ENCODE data around the gene PEX11G. TPM values are rescaled to one million over a fixed set of nuclear protein-coding genes. Genes with fewer than 3 reads are reported as not detected.

PEX11G gene
- total RNA-seq, 2 donors from 2014 or later = 1.0 to 1.1 TPM

DNA sequence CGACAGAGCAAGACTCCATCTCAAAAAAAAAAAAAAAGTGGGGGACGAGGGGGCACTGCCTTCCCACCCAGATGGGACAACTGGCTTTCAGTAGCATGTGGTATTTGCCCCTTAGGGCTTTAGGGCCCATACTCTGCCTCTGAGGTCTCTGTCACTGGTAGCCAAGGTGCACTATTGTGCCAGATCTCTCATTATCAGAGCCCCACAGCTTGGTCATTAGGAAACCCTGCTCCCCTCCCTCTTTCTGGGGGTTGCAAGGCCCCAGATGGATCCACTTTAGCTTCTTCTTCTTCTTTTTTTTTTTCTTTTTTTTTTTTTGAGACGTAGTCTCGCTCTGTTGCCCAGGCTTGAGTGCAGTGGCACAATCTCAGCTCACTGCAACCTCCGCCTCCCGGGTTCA is 15.8 kb upstream of the PEX11G start:
- no peaks in the 10 kb centered on the region for H3K9me3 ChIP-seq
- no peak for DNase-seq (ENCODE audit: low spot score)
- no peaks in the 10 kb centered on the region for H3K27me3 ChIP-seq
- TF ChIP-seq, protein P1, sequence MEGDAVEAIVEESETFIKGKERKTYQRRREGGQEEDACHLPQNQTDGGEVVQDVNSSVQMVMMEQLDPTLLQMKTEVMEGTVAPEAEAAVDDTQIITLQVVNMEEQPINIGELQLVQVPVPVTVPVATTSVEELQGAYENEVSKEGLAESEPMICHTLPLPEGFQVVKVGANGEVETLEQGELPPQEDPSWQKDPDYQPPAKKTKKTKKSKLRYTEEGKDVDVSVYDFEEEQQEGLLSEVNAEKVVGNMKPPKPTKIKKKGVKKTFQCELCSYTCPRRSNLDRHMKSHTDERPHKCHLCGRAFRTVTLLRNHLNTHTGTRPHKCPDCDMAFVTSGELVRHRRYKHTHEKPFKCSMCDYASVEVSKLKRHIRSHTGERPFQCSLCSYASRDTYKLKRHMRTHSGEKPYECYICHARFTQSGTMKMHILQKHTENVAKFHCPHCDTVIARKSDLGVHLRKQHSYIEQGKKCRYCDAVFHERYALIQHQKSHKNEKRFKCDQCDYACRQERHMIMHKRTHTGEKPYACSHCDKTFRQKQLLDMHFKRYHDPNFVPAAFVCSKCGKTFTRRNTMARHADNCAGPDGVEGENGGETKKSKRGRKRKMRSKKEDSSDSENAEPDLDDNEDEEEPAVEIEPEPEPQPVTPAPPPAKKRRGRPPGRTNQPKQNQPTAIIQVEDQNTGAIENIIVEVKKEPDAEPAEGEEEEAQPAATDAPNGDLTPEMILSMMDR (IDR thresholded peaks at IDR 0.05) = no peak
- no peak overlapping the region for H3K27ac ChIP-seq
- no peak overlapping the region for H3K4me3 ChIP-seq
- no peaks in the 10 kb centered on the region for H3K36me3 ChIP-seq
- H3K4me1 ChIP-seq = peaks cover 0 to 22% of the 10 kb centered on the region in 2 donors

DNA sequence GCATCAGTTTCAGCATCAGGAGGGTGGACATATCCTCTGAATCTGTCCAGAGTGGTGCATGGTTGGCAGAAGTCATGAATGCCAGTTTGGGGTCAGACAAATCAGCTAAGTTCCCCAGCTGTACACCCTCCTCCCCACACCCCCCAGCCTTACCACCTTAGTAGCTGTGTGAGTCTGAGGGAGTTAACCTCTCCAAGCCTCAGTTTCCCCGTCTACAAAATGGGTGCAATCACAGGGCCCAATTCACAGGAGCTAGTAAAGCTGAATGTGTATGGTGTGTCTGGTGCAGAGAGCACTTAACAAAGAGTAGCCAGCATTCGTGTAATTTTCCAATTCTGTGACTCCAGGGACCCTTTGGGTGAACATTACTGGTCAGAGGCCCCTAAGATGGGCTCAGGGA is 13.7 kb upstream of the PEX11G start:
- TF ChIP-seq, protein P1 (IDR thresholded peaks at IDR 0.05) = no peak
- Histone ChIP-seq H3K27me3 (no peaks in the 10 kb centered on the region), H3K4me1 (peaks cover 0 to 22% of the 10 kb centered on the region in 2 donors), H3K4me3 (no peak overlapping the region), H3K9me3 (no peaks in the 10 kb centered on the region), H3K36me3 (no peaks in the 10 kb centered on the region), H3K27ac (no peak overlapping the region)
- DNase-seq (ENCODE audit: low spot score) = no peak

DNA sequence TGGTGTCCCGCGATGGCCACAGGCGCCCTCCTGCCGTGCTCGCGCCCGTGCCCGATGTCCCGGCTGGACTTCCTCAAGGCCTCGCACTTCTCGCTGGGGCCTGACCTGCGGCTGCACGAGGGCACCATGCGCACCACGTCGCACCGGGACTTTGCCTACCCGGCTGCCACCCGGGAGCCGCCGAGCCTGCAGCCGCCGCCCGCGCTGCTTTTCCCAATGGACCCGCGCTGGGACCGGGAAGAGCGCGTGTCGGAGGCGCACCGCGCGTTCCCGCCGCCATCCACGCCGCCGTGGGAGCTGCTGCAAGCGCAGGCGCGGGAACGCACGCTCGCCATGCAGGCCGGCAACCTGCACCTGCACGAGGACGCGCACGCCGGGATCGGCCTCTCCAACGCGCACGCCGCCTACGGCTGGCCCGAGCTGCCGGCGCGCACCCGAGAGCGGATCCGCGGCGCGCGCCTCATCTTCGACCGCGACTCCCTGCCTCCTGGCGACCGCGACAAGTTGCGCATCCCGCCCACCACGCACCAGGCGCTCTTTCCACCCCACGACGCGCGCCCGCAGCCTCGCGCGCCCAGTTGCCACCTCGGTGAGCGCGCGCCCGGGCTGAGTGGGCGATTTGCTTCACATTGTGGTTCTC is 12.1 kb upstream of the PEX11G start:
- Histone ChIP-seq H3K4me1 (peaks cover 0 to 16% of the 10 kb centered on the region in 2 donors), H3K27me3 (no peaks in the 10 kb centered on the region), H3K4me3 (peak overlapping the region; percentile 21 to 47), H3K27ac (no peak overlapping the region), H3K9me3 (no peaks in the 10 kb centered on the region), H3K36me3 (no peaks in the 10 kb centered on the region)
- TF ChIP-seq, protein P1 (IDR thresholded peaks at IDR 0.05) = no peak
- DNase-seq (ENCODE audit: low spot score) = no peak

DNA sequence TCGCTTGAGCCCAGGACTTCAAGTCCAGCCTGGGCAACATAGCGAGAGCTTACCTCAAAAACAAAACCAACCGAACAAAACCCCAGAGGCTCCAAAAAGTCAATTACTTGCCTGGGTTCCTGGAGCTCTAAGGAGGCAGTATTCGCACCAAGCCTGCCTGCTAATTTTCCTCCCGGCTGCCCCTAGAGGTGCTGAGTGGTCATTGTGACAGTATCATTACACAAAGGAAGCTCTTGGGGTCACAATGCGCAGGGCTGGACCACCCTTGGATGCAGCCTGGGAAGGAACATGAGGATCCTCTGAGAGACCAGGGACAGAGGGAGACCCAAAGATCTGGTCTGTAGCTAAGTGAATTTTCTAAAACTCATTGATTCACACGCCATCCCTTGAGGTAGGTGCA is 8.5 kb upstream of the PEX11G start:
- no peak overlapping the region for H3K27ac ChIP-seq
- no peaks in the 10 kb centered on the region for H3K36me3 ChIP-seq
- H3K9me3 ChIP-seq = no peaks in the 10 kb centered on the region
- no peak for DNase-seq (ENCODE audit: low spot score)
- TF ChIP-seq, protein P1 (IDR thresholded peaks at IDR 0.05) = peak in 1 of 2 donors; percentile 22
- no peaks in the 10 kb centered on the region for H3K27me3 ChIP-seq
- H3K4me3 ChIP-seq = no peak overlapping the region
- H3K4me1 ChIP-seq = peaks cover 0 to 19% of the 10 kb centered on the region in 2 donors

DNA sequence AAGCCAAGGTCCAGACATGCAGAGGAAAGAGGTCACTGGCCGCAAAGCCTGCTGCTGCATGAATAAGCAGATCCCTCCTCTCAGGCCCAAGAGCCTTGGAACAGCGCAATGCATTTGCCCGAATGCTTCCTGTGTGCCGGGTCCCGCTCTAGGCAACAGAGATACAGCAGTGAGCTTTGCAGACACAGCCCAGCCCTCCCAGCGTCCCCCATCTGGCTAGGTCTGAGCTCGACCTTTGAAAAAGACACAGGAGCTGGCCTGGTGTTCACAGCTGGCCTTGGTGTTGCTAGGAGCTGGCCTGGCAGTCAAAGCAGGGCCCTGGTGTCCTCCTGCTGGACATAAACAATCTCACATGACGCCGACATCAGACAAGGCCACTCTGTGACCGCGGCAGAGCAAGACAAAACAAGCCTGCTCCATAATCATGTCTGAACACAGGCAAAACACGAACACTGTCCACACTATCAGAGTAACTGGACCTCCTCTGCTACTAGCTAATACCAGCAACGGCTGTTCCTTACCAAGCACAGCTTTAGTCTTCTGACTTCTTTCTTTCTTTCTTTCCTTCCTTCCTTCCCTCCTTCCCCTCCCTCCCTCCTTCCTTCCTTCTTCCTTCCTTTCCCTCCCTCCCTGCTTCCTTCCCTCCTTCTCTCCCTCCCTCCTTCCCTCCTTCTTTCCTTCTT is 5.7 kb upstream of the PEX11G start:
- peaks cover 0 to 9% of the 10 kb centered on the region in 2 donors for H3K4me1 ChIP-seq
- peak; percentile 72 for DNase-seq (ENCODE audit: low spot score)
- H3K4me3 ChIP-seq = no peak overlapping the region
- TF ChIP-seq, protein P1 (IDR thresholded peaks at IDR 0.05) = no peak
- H3K36me3 ChIP-seq = no peaks in the 10 kb centered on the region
- H3K27me3 ChIP-seq = no peaks in the 10 kb centered on the region
- H3K27ac ChIP-seq = peak overlapping the region; percentile 72 to 79
- no peaks in the 10 kb centered on the region for H3K9me3 ChIP-seq

Measured in right atrium auricular region (tissue), 2 donors.